HEK293 (cell line): Measurements from ENCODE around the gene TSC22D1.

Experiments used
- FEZF1 ChIP-seq: fragments of 450-650 bp; formaldehyde crosslinking; IDR thresholded peaks from 2 replicates; pipeline ENCODE4 v1.5.1; 2016; ENCODE audit warnings: missing biosample characterization, missing genetic modification characterization
- PATZ1 ChIP-seq: fragments of 450-650 bp; formaldehyde crosslinking; IDR thresholded peaks from 2 replicates; pipeline ENCODE4 v1.5.1; 2016; ENCODE audit warnings: missing biosample characterization, missing genetic modification characterization
- ZNF114 ChIP-seq: fragments of 450-650 bp; formaldehyde crosslinking; IDR thresholded peaks from 2 replicates; pipeline ENCODE4 v1.5.0; 2017; ENCODE audit warnings: missing biosample characterization, missing genetic modification characterization
- ZSCAN30 ChIP-seq: fragments of 450-650 bp; IDR thresholded peaks from 2 replicates; pipeline ENCODE4 v1.5.1; 2018; ENCODE audit warnings: missing biosample characterization, mild to moderate bottlenecking, missing genetic modification characterization, moderate library complexity
- TF ChIP-seq, protein P1 (sequence below): fragments of 450-650 bp; formaldehyde crosslinking; IDR thresholded peaks from 2 replicates; pipeline ENCODE4 v1.5.1; 2016; ENCODE audit warnings: missing biosample characterization, missing genetic modification characterization

DNA sequence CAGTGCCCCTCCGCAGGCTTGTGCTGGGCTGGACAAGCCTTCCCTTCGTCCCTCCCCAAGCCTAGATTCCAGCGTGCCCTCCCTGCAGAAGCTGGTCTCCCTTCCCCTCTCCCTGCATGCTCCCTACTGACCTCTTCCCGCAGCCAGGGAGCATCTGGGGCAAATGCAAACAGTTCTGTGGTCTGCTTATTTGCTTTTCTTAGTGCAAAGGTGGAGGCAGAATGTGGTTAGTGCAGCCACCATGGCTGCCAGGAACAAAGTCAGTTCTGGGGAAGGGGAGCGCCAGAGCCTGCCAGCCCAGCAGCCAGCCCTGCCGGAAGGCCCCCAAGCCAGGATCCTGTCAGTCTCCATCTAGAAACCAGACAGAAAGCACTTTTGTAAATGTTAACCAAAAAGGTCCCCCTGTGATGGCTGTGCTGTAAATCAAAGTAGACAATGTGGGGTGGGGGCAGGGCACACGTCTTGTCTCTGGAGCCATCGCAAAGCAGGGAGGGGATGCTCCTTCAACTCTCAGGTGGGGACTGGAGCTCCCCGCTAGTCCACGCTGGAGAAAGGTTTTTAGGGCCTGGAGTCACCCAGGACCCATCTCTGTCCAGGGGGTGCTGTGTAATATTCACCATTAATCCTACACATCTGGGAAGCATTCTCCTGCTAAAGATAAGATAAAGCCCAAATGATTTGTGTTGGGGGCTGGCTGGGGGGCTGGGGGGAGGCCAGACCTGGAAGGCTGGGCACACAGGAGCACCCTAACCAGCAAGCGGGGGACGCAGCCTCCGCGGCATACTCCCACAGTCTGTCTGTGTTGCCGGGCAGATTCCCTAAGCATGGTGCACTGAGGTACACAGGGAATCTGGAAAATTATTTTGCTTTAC lies 171.6 kb downstream of the TSC22D1 start:
- TF ChIP-seq FEZF1 (no peak), ZSCAN30 (tag by site-specific recombination) (no peak), ZNF114 (tag by site-specific recombination) (no peak), PATZ1 (tag by site-specific recombination) (no peak)
- TF ChIP-seq, protein P1, sequence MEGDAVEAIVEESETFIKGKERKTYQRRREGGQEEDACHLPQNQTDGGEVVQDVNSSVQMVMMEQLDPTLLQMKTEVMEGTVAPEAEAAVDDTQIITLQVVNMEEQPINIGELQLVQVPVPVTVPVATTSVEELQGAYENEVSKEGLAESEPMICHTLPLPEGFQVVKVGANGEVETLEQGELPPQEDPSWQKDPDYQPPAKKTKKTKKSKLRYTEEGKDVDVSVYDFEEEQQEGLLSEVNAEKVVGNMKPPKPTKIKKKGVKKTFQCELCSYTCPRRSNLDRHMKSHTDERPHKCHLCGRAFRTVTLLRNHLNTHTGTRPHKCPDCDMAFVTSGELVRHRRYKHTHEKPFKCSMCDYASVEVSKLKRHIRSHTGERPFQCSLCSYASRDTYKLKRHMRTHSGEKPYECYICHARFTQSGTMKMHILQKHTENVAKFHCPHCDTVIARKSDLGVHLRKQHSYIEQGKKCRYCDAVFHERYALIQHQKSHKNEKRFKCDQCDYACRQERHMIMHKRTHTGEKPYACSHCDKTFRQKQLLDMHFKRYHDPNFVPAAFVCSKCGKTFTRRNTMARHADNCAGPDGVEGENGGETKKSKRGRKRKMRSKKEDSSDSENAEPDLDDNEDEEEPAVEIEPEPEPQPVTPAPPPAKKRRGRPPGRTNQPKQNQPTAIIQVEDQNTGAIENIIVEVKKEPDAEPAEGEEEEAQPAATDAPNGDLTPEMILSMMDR (tag by site-specific recombination): no peak
